ENCODE data around the gene AP1S1. TPM values are rescaled to one million over a fixed set of nuclear protein-coding genes. Genes with fewer than 3 reads are reported as not detected.

AP1S1 gene
- total and polyA plus RNA-seq, 9 of the 15 experiments (the other 6 are each of a cell fraction or from before 2014, with no cell fraction given): 4.4 to 149 (median 89.4) TPM

GRCh38 chr7:101169110-101169837, 15.0 kb downstream of the AP1S1 start (continued):
- TF ChIP-seq REST (IDR thresholded peaks at IDR 0.05; ENCODE audit: borderline replicate concordance) (peak; percentile 20; the same call in 1 of the 2 replicates), REST (CRISPR knock-in tag; IDR thresholded peaks at IDR 0.05; ENCODE audit: low read depth) (no peak), MBD2 (IDR thresholded peaks at IDR 0.05; ENCODE audit: borderline replicate concordance, low read depth) (peak; percentile 20; the same call in 1 of the 2 replicates), BCOR (IDR thresholded peaks at IDR 0.05) (peak; percentile 23; the same call in 1 of the 2 replicates), TRIM24 (IDR thresholded peaks at IDR 0.05) (peak; percentile 60 to 81), CBFA2T2 (conservative IDR thresholded peaks at IDR 0.05) (peak; percentile 26; the same call in 1 of the 2 replicates), NFIX (CRISPR knock-in tag; IDR thresholded peaks at IDR 0.05; ENCODE audit: low read depth) (no peak), ZNF699 (CRISPR knock-in tag; IDR thresholded peaks at IDR 0.05; ENCODE audit: insufficient replicate concordance) (no peak), ELF4 (CRISPR knock-in tag; IDR thresholded peaks at IDR 0.05) (no peak)
